Loucy (cell line): ENCODE measurements around the gene CNPPD1.

Experiments used
- CTCF ChIP-seq: fragments of 200-600 bp; sonication (generic); conservative IDR thresholded peaks from 2 replicates; pipeline ENCODE4 v1.5.1; 2014; ENCODE audit warnings: mild to moderate bottlenecking, antibody characterized with exemption, low read length
- EZH2phosphoT487 ChIP-seq: fragments of 200-600 bp; IDR thresholded peaks from 2 replicates; pipeline ENCODE4 v1.6.1; 2018; ENCODE audit warnings: antibody characterized with exemption, mild to moderate bottlenecking, moderate library complexity, borderline replicate concordance

GRCh38 chr2:219214141-219214540, 37.4 kb upstream of the CNPPD1 start:
- no peak for TF ChIP-seq CTCF
- no peak for TF ChIP-seq EZH2phosphoT487
